Lower leg skin (tissue), 4 donors: ENCODE measurements around the gene GNG7. TPM values are rescaled to one million over a fixed set of nuclear protein-coding genes. Genes with fewer than 3 reads are reported as not detected.

Experiments used
- DNase-seq, 2 donors: peaks; one replicate each; pipeline ENCODE4 v3.0.0-alpha.2; 2019; ENCODE audit warnings: low spot score in 2 of 2
- H3K4me3 ChIP-seq: fragments of 200-600 bp; sonication (generic); 2 replicates; pipeline ENCODE4 v1.5.1; 2017; ENCODE audit warnings: mild to moderate bottlenecking, low read depth; ENCODE audit not compliant: poor library complexity, severe bottlenecking
- POLR2A ChIP-seq, 2 donors: fragments of 450-650 bp; IDR thresholded peaks; one replicate each; pipeline ENCODE4 v1.6.1; 2016 to 2017; ENCODE audit warnings: antibody characterized with exemption in 2 of 2, mild to moderate bottlenecking in 1 of 2, moderate library complexity in 1 of 2
- WGBS, 2 donors: methylation state at CpG; one replicate each; pipeline ENCODE4 v1.1.5; 2018; 5-methylcytosine and 5-hydroxymethylcytosine counted together
- intact Hi-C: fragments of 100-400 bp; cut with DNase I; formaldehyde crosslinking; loops from one replicate; pipeline ENCODE4 v1.15.0; 2023; ENCODE audit warnings: low total_unique reads
- total RNA-seq, 4 donors: library from RNA; depleted of rRNA; stranded (reverse); fragments of >200 nt; gene quantifications; one replicate each; pipeline ENCODE4 v1.1.0, GENCODE V29; 2016
- TF ChIP-seq, protein P1 (sequence below), 3 donors: fragments of 450-650 bp; IDR thresholded peaks; one replicate each; pipeline ENCODE4 v1.5.1; 2016; ENCODE audit warnings: antibody characterized with exemption in 3 of 3, mild to moderate bottlenecking in 3 of 3, moderate library complexity in 2 of 3

GNG7 gene
- total RNA-seq, 4 donors from 2014 or later, result 0.59 to 3.4 (median 2.4) TPM

DNA sequence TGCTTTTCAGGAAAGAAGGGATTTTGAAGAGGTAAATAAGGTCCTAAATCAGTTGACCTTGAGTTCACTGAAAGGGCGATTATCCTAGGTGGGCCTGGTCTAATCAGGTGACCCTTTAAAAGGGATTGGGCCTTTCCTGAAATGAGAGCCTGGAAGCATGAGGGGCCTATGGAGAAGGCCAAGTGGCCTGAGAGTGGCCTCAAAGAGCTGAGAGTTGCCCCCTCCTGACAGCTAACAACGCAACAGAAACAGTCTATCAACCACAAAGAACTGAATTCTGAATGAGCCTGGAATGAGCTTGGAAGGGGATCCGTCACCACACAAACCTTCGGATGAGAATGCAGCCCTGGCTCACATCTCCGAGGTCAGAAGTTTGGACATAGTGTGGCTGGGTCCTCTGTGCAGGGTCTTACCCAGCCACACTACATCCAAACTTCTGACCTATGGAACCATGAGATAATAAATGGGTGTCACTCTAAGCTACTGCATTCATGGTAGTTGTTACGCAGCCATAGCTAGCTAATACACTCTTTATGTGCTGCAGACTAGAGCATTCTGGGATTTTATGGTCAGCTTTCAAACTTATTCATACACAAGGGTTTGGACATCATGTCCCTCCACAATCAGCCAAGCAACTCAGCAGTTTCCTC lies 72.0 kb downstream of the GNG7 start:
- no peak overlapping the region for H3K4me3 ChIP-seq
- WGBS, 2 donors, result 98 to 99% methylated on average over 6 of the region's 6 CpGs
- intact Hi-C loops, result no loop called here
- no peak for TF ChIP-seq POLR2A (IDR thresholded peaks at IDR 0.05)
- TF ChIP-seq, protein P1, sequence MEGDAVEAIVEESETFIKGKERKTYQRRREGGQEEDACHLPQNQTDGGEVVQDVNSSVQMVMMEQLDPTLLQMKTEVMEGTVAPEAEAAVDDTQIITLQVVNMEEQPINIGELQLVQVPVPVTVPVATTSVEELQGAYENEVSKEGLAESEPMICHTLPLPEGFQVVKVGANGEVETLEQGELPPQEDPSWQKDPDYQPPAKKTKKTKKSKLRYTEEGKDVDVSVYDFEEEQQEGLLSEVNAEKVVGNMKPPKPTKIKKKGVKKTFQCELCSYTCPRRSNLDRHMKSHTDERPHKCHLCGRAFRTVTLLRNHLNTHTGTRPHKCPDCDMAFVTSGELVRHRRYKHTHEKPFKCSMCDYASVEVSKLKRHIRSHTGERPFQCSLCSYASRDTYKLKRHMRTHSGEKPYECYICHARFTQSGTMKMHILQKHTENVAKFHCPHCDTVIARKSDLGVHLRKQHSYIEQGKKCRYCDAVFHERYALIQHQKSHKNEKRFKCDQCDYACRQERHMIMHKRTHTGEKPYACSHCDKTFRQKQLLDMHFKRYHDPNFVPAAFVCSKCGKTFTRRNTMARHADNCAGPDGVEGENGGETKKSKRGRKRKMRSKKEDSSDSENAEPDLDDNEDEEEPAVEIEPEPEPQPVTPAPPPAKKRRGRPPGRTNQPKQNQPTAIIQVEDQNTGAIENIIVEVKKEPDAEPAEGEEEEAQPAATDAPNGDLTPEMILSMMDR (IDR thresholded peaks at IDR 0.05), result no peak
- no peak for DNase-seq

DNA sequence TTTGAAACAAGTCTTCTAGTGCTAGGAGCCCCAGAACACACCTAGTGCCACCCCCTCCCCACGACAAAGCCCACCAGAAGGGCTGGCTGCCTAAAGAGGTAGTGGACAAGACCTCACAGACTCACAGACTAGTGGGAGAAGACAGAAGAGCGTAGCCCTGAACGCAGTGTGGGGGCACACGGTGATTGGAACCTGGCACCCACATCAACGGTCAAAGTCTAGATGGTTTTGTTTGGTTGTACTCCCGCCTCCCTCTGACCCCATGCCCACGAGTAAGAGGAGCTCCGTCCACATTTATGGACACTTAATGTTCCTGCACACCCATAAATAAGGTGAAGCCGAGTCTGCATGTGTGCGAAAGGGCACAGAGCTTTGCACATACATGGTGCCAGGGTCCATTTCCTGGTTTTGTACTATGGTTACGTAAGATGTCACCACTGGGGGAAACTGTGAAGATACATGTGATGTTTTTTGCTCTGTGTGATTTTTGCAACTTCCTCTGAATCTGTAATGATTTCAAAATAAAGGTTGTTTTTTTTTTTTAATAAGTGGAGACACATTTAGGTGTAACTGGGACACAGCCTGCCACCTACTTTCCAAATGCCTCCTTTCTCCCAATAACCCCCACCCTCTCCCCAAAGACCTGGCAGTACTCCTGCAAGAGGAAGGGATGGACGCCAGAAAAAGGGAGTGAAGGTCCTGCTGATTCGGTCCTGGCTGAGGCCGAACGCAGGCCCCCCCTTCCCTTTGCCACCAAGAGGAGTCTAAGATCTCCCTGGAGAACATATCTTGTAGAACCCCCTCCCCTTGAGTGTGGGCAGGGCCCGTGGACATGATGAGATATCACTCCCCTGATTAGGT lies 72.8 kb downstream of the GNG7 start:
- intact Hi-C loops, result no loop called here
- WGBS, 2 donors, result 86 to 90% methylated on average over 16 of the region's 16 CpGs
- DNase-seq, result no peak
- no peak overlapping the region for H3K4me3 ChIP-seq
- no peak for TF ChIP-seq POLR2A (IDR thresholded peaks at IDR 0.05)
- TF ChIP-seq, protein P1 (IDR thresholded peaks at IDR 0.05), result no peak

DNA sequence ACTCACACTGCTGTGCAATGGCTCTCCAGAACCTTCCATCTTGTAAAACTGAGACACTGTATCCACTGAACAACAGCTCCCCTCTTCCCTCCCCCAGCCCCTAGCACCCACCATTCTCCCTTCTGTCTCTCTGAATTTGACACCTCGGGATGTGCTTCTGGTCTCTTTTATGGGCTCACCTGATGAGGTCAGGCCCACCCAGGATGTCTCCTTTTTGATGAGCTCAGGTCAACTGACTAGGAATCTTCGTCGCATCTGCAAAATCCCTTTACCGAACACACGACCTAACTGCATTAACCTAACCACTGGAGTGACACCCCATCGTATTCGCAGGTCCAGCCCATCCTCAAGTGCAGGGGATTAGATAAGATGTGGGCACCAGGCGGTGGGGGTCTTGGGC lies 73.9 kb downstream of the GNG7 start:
- no peak for DNase-seq
- 95 to 96% methylated on average over 8 of the region's 8 CpGs for WGBS, 2 donors
- no peak overlapping the region for H3K4me3 ChIP-seq
- TF ChIP-seq POLR2A (IDR thresholded peaks at IDR 0.05), result no peak
- TF ChIP-seq, protein P1 (IDR thresholded peaks at IDR 0.05), result no peak
- intact Hi-C loops, result no loop called here

DNA sequence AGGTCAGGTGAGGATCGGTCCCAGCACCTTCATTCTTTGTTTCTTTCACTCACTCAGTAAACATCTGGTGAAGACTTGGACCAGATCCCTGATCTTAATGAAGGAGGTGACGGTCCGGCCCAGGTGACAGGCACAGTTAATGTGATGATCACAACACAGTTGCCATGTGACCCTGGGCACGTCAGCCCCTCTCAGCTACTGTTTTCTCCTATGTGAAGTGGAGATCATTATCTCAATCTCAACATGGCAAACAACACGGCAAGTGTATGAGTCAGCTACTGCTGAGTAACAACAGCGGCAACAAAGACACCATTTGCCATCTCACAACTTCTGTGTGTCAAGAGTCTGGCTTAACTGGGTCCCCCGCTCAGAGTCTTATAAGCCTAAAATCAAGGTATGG lies 74.6 kb downstream of the GNG7 start:
- intact Hi-C loops, result no loop called here
- WGBS, 2 donors, result 54 to 74% methylated on average over 7 of the region's 7 CpGs
- H3K4me3 ChIP-seq, result no peak overlapping the region
- no peak for TF ChIP-seq POLR2A (IDR thresholded peaks at IDR 0.05)
- TF ChIP-seq, protein P1 (IDR thresholded peaks at IDR 0.05), result no peak
- no peak for DNase-seq

DNA sequence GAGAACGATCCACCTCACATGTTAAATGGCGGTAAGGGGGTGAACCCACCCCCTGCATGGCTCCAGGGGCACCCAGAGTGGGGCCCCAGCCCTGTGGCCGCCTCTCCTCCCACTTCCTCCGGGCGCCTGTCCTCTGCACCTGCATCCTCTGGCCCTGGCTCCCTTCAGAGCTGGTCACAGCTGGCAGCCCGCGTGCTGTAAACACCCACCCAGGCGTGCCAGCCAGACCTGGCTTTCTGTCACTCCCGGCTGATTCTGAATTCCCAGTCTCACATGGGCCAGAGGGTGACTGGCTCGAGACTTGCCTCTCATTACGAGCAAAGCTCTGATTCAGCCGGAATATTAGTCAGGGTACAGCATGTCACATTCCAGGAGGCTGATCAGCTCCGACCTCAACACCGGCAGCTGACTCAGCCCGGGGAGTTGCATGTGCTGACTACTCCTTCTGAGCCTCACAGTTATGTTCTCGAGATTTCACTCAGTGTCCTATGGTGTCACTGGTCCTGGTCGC lies 75.1 kb downstream of the GNG7 start:
- TF ChIP-seq, protein P1 (IDR thresholded peaks at IDR 0.05), result no peak
- TF ChIP-seq POLR2A (IDR thresholded peaks at IDR 0.05), result no peak
- WGBS, 2 donors, result 15% methylated on average over 17 of the region's 17 CpGs
- peak; percentile 93 for DNase-seq
- no peak overlapping the region for H3K4me3 ChIP-seq
- intact Hi-C loops, result no loop called here
